UCSD-AML1 (cell line): ENCODE measurements around the gene FLNA.
"Not testable (repeated sequence)": the region's sequence is repeated elsewhere in the genome, so short reads cannot be mapped to it uniquely, and the experiment has no call there.

Source experiments
- DNase-seq: peaks from one replicate; lab custom pipeline; 2025; ENCODE audit not compliant: unreplicated experiment; lab: John Stamatoyannopoulos, UW

FLNA gene

GRCh38 chrX:154309041-154309775, 65.2 kb downstream of the FLNA start:
- DNase-seq = no peak

GRCh38 chrX:154308108-154308946, 66.1 kb downstream of the FLNA start:
- DNase-seq = peak; percentile 64

DNA sequence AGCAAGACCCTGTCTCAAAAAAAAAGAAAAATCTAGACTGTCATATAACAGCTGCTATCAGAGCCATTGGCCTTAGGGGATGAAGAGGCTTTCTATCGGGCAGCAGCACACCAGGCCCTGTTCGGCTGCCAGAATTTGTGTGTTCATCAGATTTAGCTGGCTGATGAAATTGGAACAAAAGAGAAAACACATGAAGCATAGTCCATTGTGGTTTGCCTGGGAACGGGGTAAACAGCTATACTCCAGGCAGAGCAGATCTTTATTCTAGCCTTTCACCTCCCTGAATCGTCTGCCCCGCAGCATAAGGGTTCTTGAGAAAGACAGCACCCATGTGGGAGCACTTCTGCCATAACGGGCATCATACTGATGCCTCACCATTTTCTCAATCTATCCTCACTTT, 67.2 kb downstream of the FLNA start:
- DNase-seq = no peak

GRCh38 chrX:154305541-154306205, 68.8 kb downstream of the FLNA start:
- no peak for DNase-seq

DNA sequence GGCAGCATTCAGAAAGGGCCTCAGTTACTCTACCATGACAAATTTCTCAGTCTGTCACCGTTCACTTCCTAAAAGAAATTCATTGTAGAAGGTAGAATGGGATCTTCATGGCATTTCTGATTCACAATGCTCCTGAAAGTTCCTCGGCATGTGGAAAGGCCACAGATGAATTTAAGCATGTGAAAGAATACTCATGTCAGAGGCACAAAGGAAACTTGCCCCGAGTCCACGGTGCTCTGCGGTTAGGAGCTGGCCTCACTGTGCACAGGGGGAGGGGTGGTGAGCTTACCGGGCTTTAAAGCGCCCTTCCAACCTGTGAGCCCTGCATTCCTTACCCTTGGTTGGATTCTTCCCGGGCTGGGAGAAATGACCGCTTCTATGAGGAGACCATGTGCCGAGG, 69.6 kb downstream of the FLNA start:
- DNase-seq = no peak

GRCh38 chrX:154303476-154303875, 71.0 kb downstream of the FLNA start:
- DNase-seq = no peak

DNA sequence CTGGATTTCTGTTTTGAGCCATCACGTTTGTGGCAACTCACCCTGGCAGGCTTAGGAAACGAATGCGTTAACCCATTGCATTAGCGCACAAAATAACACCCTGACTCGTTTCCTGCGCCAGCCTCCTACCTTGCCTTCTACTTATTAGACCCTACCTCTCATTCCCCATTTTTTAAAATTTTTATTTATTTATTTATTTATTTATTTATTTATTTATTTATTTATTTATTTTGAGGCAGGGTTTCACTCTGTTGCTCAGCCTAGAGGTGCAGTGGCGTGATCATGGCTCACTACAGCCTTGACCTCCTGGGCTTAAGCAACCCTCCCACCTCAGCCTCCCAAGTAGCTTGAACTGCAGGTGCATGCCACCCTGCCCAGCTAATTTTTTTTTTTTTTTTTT, 71.4 kb downstream of the FLNA start:
- DNase-seq = not testable (repeated sequence)

DNA sequence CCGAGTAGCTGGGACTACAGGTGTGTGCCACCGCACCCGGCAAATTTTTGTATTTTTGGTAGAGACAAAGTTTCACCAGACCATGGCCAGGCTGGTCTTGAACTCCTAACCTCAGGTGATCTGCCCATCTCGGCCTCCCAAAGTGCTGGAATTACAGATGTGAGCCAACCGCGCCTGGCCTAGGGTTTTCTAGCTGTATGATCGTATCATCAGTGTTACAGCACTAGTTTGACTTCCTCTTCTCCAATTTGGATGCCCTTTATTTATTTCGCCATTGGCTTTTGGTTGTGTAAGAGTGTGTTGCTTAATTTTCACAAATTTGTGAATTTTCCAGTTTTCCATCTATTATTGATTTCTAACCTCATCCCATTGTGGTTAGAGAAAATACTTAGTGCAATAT, 73.6 kb downstream of the FLNA start:
- no peak for DNase-seq
